Rectal smooth muscle tissue (tissue), 1 donor: Measurements from ENCODE around the gene CBX5.
"Not testable (repeated sequence)": the region's sequence is repeated elsewhere in the genome, so short reads cannot be mapped to it uniquely, and the experiment has no call there.

Experiments
- H3K27ac ChIP-seq: one replicate; pipeline ENCODE4 v1.7.0; 2013; ENCODE audit warnings: low read depth, low read length, inconsistent platforms
- H3K27me3 ChIP-seq: one replicate; pipeline ENCODE4 v1.7.0; 2013; ENCODE audit warnings: low read length; ENCODE audit not compliant: control insufficient read depth, insufficient read depth
- H3K36me3 ChIP-seq: one replicate; pipeline ENCODE4 v1.7.0; 2013; ENCODE audit warnings: low read length; ENCODE audit not compliant: control insufficient read depth, insufficient read depth
- H3K4me1 ChIP-seq: one replicate; pipeline ENCODE4 v1.7.0; 2013; ENCODE audit warnings: low read length; ENCODE audit not compliant: control insufficient read depth, insufficient read depth
- H3K4me3 ChIP-seq: one replicate; pipeline ENCODE4 v1.7.0; 2013; ENCODE audit warnings: low read length
- H3K9ac ChIP-seq: one replicate; pipeline ENCODE4 v1.7.0; 2013; ENCODE audit warnings: low read length

Gene CBX5

GRCh38 chr12:54227927-54228326 lies 52.0 kb downstream of the CBX5 start:
- H3K36me3 ChIP-seq, H3K27me3 ChIP-seq, H3K4me1 ChIP-seq, H3K9ac ChIP-seq, H3K27ac ChIP-seq, H3K4me3 ChIP-seq: not testable (repeated sequence)

GRCh38 chr12:54227376-54227775 lies 52.5 kb downstream of the CBX5 start:
- Histone ChIP-seq H3K27me3 (no peaks in the 10 kb centered on the region), H3K36me3 (no peaks in the 10 kb centered on the region), H3K27ac (no peak overlapping the region), H3K9ac (no peak overlapping the region), H3K4me1 (no peaks in the 10 kb centered on the region), H3K4me3 (no peak overlapping the region)

GRCh38 chr12:54225666-54226065 lies 54.3 kb downstream of the CBX5 start:
- Histone ChIP-seq H3K4me3 (no peak overlapping the region), H3K27ac (no peak overlapping the region), H3K9ac (no peak overlapping the region), H3K36me3 (no peaks in the 10 kb centered on the region), H3K27me3 (no peaks in the 10 kb centered on the region), H3K4me1 (no peaks in the 10 kb centered on the region)

GRCh38 chr12:54222609-54223008 lies 57.3 kb downstream of the CBX5 start:
- Histone ChIP-seq H3K36me3 (no peaks in the 10 kb centered on the region), H3K27ac (no peak overlapping the region), H3K4me3 (no peak overlapping the region), H3K27me3 (peaks cover 5% of the 10 kb centered on the region), H3K9ac (no peak overlapping the region), H3K4me1 (no peaks in the 10 kb centered on the region)

GRCh38 chr12:54221402-54221984 lies 58.4 kb downstream of the CBX5 start:
- peaks cover 7% of the 10 kb centered on the region for H3K27me3 ChIP-seq
- no peaks in the 10 kb centered on the region for H3K4me1 ChIP-seq
- H3K36me3 ChIP-seq: no peaks in the 10 kb centered on the region
- no peak overlapping the region for H3K9ac ChIP-seq
- H3K4me3 ChIP-seq: no peak overlapping the region
- H3K27ac ChIP-seq: no peak overlapping the region

GRCh38 chr12:54220567-54220966 lies 59.4 kb downstream of the CBX5 start:
- no peak overlapping the region for H3K4me3 ChIP-seq
- peaks cover 16% of the 10 kb centered on the region for H3K27me3 ChIP-seq
- no peaks in the 10 kb centered on the region for H3K4me1 ChIP-seq
- H3K36me3 ChIP-seq: no peaks in the 10 kb centered on the region
- H3K27ac ChIP-seq: no peak overlapping the region
- no peak overlapping the region for H3K9ac ChIP-seq

- Histone ChIP-seq H3K36me3 (no peaks in the 10 kb centered on the region), H3K4me1 (no peaks in the 10 kb centered on the region), H3K27ac (no peak overlapping the region), H3K27me3 (peaks cover 18% of the 10 kb centered on the region), H3K4me3 (no peak overlapping the region), H3K9ac (no peak overlapping the region)
Measured at GRCh38 chr12:54220092-54220557, 59.8 kb downstream of the CBX5 start.

GRCh38 chr12:54217774-54218241 lies 62.1 kb downstream of the CBX5 start:
- peak overlapping the region; percentile 56 for H3K4me3 ChIP-seq
- H3K36me3 ChIP-seq: no peaks in the 10 kb centered on the region
- H3K27ac ChIP-seq: no peak overlapping the region
- no peaks in the 10 kb centered on the region for H3K4me1 ChIP-seq
- no peak overlapping the region for H3K9ac ChIP-seq
- H3K27me3 ChIP-seq: peaks cover 27% of the 10 kb centered on the region

GRCh38 chr12:54216797-54217661 lies 62.9 kb downstream of the CBX5 start:
- no peak overlapping the region for H3K9ac ChIP-seq
- peak overlapping the region; percentile 56 for H3K4me3 ChIP-seq
- H3K36me3 ChIP-seq: no peaks in the 10 kb centered on the region
- no peaks in the 10 kb centered on the region for H3K4me1 ChIP-seq
- H3K27ac ChIP-seq: no peak overlapping the region
- peaks cover 29% of the 10 kb centered on the region for H3K27me3 ChIP-seq

GRCh38 chr12:54215989-54216796 lies 63.7 kb downstream of the CBX5 start:
- H3K36me3 ChIP-seq: no peaks in the 10 kb centered on the region
- H3K9ac ChIP-seq: no peak overlapping the region
- H3K27ac ChIP-seq: no peak overlapping the region
- no peaks in the 10 kb centered on the region for H3K4me1 ChIP-seq
- H3K27me3 ChIP-seq: peaks cover 30% of the 10 kb centered on the region
- peak overlapping the region; percentile 51 for H3K4me3 ChIP-seq

- Histone ChIP-seq H3K4me3 (no peak overlapping the region), H3K4me1 (no peaks in the 10 kb centered on the region), H3K36me3 (no peaks in the 10 kb centered on the region), H3K27me3 (peaks cover 30% of the 10 kb centered on the region), H3K9ac (no peak overlapping the region), H3K27ac (no peak overlapping the region)
Measured at GRCh38 chr12:54214553-54215406, 65.1 kb downstream of the CBX5 start.
